G401.6 (cell line): Measurements from ENCODE around the gene VAT1L.

Experiments
- FAIRE-seq: peaks from 2 replicates; lab custom pipeline; 2012; peaks lifted over from hg19 to GRCh38; lab: Jason Lieb, UNC

VAT1L gene

GRCh38 chr16:77873066-77873465, 84.7 kb downstream of the VAT1L start:
- no peak for FAIRE-seq

- FAIRE-seq: no peak
Observed at GRCh38 chr16:77874347-77874746, 86.0 kb downstream of the VAT1L start.

- no peak for FAIRE-seq
Observed at GRCh38 chr16:77876776-77877175, 88.4 kb downstream of the VAT1L start.

GRCh38 chr16:77877712-77878347, 89.5 kb downstream of the VAT1L start:
- FAIRE-seq: no peak

- FAIRE-seq: no peak
Observed at GRCh38 chr16:77881355-77882030, 93.1 kb downstream of the VAT1L start.

GRCh38 chr16:77882358-77882757, 94.0 kb downstream of the VAT1L start:
- FAIRE-seq: no peak

GRCh38 chr16:77885571-77886295, 97.4 kb downstream of the VAT1L start:
- FAIRE-seq: no peak

GRCh38 chr16:77888871-77889270, 100.5 kb downstream of the VAT1L start:
- FAIRE-seq: no peak

- no peak for FAIRE-seq
Observed at GRCh38 chr16:77890075-77890474, 101.7 kb downstream of the VAT1L start.

- FAIRE-seq: no peak
Observed at GRCh38 chr16:77894162-77894561, 105.8 kb downstream of the VAT1L start.

- no peak for FAIRE-seq
Observed at GRCh38 chr16:77895962-77896361, 107.6 kb downstream of the VAT1L start.

- FAIRE-seq: no peak
Observed at GRCh38 chr16:77896415-77897128, 108.2 kb downstream of the VAT1L start.

- no peak for FAIRE-seq
Observed at GRCh38 chr16:77897129-77897437, 108.7 kb downstream of the VAT1L start.

GRCh38 chr16:77897831-77898605, 109.7 kb downstream of the VAT1L start:
- FAIRE-seq: no peak

- FAIRE-seq: no peak
Observed at GRCh38 chr16:77898671-77899211, 110.4 kb downstream of the VAT1L start.

- no peak for FAIRE-seq
Observed at GRCh38 chr16:77899416-77899815, 111.1 kb downstream of the VAT1L start.

GRCh38 chr16:77905374-77905920, 117.1 kb downstream of the VAT1L start:
- FAIRE-seq: no peak

GRCh38 chr16:77910021-77910420, 121.7 kb downstream of the VAT1L start:
- FAIRE-seq: no peak

- FAIRE-seq: no peak
Observed at GRCh38 chr16:77912617-77913016, 124.3 kb downstream of the VAT1L start.

- peak; percentile 49 for FAIRE-seq
Observed at GRCh38 chr16:77913738-77914253, 125.4 kb downstream of the VAT1L start.

- FAIRE-seq: no peak
Observed at GRCh38 chr16:77916111-77916510, 127.7 kb downstream of the VAT1L start.
